Measurements from ENCODE around the gene LDLRAD3. TPM values are rescaled to one million over a fixed set of nuclear protein-coding genes. Genes with fewer than 3 reads are reported as not detected.

The LDLRAD3 gene
- polyA plus RNA-seq, 3 donors, result 3.6 to 28.7 (median 7.0) TPM

DNA sequence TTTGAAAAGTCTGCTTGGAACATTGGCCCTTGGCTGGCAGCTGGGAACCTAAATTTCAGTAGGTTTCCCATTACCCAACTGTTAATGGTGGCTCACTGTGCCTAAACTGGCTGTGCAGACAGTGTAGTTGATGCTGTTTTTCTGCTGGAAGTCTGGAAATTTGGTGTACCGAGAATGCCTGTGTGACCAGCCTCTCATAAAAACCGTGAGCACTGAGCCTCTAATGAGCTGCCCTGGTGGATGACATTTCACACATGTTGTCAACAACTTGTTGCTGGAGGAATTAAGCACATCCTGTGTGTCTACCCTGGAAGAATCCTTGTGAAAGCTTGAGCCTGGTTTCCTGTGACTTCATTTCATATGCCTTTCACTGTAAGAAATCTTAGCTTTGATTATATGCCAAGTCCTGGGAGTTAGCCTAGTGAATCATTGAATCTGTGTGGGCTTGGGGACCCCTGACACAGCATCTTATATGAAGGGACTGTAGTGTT, 131.1 kb downstream of the LDLRAD3 start:
- H3K27ac ChIP-seq (ENCODE audit: low read depth, low read length), result no peak overlapping the region
- 64 to 81% (median 73%) methylated on average over 2 of the region's 2 CpGs for WGBS, 3 donors

DNA sequence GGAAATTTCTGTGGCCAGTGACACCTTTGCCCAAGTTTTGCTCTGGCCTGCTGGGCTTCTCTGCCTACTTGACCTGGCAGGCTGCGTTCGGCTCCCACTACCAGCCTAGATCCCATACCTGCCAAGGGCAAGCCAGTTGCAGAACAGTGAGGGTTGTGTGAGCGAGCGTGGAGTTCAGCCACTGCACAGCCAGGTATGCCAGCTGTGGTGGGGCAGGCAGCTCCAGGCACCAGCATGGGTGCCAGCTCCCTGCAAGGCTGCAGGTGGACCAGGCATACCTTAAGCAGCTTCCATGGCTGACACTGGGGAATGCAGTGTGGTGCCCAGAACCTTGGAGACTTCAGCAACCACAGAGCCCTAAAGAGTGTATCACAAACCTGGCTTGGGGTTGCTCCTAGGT, 133.5 kb downstream of the LDLRAD3 start:
- 96 to 99% (median 98%) methylated on average over 4 of the region's 4 CpGs for WGBS, 3 donors
- H3K27ac ChIP-seq (ENCODE audit: low read depth, low read length), result no peak overlapping the region

DNA sequence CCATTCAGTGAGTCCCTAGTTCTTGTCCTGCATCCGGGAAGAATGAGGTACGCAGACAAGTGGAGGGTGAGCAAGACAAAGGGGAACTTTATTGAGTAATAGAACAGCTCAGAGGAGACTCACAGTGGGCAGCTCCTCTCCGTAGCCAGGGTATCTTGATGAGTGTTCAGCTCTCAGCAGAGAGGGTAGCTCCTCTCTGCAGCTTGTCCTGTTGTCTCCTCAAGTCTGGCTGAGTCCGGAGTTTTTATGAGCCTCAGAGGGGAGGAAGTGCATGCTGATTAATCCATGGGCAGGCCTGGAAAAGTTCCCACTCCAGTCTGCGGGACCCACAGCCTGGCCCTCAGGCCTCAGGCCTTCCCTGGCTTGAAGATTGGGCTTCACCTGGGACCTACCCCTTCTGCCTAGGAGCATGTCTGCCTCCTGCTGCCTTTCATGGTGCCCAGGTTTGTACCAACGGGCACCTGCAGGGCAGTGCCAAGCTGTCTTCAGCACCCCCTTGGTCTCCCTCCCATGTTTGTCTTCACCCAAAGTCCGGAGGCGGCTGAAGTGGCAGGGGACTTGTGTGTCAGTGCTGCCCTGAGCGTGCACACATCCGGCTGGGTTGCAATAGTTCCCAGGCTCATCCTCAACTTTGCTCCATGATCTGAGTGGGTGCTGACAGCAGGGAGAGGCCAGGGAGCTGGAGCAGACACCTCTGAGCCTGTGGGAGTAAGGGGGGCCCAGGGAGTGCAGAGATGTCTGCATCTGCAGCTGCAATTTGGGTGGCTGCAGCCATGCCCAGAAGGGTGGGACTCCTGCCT, 134.2 kb downstream of the LDLRAD3 start:
- 86 to 94% (median 91%) methylated on average over 10 of the region's 10 CpGs for WGBS, 3 donors
- no peak overlapping the region for H3K27ac ChIP-seq (ENCODE audit: low read depth, low read length)

DNA sequence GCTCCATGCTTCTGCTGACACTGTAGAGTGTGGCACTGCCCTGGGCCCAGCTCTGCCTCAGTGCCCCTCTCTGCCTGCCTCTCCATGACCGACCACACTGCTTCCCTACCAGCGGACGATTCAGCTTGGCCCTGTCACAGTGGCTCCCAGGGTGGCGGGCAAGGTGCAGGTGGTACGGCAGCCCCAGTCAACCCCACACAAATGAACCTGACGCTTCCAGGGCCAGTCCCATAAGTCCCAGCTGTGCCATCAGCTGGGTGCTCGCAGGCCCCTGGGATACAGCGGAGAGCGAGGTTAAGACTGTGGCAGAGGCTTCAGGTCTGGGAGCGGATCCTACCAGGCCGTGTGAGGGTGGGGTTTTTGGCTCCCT, 134.8 kb downstream of the LDLRAD3 start:
- 92 to 96% (median 93%) methylated on average over 11 of the region's 11 CpGs for WGBS, 3 donors
- no peak overlapping the region for H3K27ac ChIP-seq (ENCODE audit: low read depth, low read length)

DNA sequence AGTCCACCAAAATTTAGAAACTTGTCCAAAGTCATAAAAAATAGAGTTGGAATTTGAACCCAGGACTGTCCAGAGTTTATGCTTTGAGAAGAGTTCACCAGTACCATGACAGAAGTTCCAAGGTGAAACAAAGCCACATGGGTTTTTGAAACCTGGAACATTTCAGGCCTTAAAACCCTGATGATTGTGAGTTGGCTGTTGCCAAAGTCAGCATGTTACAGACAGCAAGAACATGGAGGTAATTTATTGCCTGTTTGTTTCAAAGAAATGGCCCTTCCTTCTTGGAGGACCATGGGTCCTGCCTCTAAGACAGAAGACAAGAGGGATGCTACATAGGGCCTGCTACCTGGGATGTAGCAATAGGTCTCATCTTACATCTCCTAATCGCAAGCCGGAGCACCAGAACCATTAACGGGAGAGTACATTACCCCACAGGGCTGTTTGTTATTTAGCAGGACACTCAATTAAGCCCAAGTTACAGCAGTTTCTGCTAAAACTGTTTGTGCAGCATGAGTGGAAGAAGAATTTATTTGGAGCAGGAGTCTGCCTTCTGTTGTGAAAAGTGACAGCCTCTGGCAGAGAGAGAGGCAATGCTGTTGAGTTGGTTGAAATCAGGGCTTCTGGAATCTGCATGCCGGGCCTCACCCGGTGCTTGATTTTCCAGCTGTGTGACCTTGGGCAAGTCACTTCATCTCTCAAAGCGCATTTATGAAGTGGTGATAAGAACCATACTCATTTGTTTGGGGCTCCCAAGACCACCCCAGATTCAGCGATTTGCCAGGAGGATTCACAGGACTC, 136.2 kb downstream of the LDLRAD3 start:
- WGBS, 3 donors, result 80 to 95% (median 95%) methylated on average over 7 of the region's 7 CpGs
- no peak overlapping the region for H3K27ac ChIP-seq (ENCODE audit: low read depth, low read length)

DNA sequence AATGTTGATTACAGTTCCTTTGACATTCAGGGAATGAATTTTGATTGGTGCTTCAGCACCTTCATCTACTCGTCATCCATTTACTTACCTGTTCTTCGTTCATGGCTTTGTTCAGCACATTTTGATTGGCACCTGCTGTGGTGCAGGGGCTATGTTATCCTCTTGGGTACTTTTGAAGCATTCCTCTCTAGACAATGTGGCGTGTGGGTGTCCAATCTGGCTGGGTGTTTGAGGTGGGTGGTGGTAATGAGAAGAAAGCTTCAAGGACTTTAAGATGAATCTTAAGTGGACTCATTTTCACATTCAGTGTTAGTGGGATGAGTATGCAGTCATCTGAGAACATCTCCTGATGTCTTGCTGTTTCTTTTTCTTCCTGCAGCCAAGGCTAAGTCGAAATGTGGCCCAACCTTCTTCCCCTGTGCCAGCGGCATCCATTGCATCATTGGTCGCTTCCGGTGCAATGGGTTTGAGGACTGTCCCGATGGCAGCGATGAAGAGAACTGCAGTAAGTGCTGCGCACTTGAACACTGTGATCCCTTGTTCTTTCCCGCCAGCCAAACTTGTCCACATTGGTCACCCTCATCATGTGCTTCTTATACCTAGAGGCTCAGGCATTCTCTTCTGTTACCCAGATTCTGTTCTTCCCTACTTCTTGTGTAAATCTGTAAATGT, 137.5 kb downstream of the LDLRAD3 start:
- 88 to 94% (median 90%) methylated on average over 11 of the region's 11 CpGs for WGBS, 3 donors
- H3K27ac ChIP-seq (ENCODE audit: low read depth, low read length), result no peak overlapping the region

DNA sequence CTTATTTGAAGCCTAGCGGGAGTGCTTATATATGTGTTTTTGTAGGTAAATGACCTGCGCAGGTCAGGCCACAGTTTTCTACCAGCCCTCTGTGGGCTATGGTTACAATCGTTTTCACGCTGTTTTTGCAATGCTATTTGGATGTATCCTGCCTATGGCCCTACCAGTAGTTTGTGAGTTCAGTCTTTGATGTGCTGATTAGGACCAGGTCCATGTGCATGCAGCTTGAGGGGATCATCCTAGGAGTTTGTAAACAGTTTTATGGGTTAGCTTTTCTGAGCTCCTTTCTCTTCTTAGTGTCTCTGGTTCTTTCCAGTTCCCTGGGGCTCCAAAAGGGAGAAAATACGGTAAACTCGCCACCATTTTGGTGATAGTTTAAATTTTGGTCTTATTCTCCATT, 142.5 kb downstream of the LDLRAD3 start:
- H3K27ac ChIP-seq (ENCODE audit: low read depth, low read length), result no peak overlapping the region
- WGBS, 3 donors, result 85 to 90% (median 90%) methylated on average over 6 of the region's 6 CpGs

DNA sequence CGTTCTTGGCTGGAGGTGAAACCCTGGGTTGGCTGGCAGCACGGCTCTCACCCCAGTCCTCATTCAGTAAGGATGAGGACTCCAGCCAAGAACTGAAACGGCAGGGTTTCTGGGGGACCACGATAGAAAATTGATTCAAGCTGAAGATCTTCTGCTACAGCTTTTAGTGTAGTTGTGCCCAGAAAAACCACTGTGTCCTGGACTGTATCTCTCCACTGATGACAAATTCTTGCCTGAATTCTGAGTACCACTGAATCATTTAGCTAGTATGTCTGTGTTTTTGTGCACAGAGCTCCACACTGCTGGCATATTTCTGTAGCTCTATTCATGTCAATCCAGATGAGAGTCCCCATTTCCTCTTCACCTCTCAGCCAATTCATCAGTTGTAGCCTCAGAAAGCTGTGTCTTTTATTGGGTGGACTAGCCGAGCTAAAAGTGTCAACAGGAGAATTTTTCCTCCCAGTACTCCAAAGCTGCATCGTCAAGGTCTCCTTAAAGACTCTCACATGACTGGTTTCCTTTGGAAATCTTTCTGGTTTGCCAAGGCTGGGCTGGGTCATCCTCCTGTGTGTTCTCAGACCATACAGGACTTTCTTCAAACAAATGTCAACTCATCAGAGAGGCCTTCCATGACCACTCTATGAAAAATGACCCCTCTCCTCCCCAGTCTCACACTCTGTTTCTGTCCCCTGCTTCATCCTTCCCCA, 144.6 kb downstream of the LDLRAD3 start:
- 51 to 77% (median 62%) methylated on average over 6 of the region's 6 CpGs for WGBS, 3 donors
- H3K27ac ChIP-seq (ENCODE audit: low read depth, low read length), result no peak overlapping the region

DNA sequence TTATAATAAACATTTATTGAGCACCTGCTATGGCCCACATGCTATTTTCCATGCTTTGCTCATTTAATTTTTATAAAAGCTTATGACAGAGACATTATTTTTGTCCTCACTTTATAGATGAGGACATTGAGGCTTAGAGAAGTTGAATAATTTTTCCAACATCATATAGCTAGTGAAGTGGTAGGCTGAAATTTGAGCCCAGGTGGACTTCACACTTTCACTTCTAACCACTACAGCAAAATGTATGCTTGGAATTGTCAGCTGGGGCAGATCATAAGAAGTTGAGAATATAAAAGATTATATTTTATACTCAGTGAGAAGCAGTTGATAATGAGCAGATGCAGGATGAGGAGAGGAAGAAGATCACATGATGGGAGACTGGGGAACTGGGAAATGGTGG, 146.1 kb downstream of the LDLRAD3 start:
- H3K27ac ChIP-seq (ENCODE audit: low read depth, low read length), result no peak overlapping the region

DNA sequence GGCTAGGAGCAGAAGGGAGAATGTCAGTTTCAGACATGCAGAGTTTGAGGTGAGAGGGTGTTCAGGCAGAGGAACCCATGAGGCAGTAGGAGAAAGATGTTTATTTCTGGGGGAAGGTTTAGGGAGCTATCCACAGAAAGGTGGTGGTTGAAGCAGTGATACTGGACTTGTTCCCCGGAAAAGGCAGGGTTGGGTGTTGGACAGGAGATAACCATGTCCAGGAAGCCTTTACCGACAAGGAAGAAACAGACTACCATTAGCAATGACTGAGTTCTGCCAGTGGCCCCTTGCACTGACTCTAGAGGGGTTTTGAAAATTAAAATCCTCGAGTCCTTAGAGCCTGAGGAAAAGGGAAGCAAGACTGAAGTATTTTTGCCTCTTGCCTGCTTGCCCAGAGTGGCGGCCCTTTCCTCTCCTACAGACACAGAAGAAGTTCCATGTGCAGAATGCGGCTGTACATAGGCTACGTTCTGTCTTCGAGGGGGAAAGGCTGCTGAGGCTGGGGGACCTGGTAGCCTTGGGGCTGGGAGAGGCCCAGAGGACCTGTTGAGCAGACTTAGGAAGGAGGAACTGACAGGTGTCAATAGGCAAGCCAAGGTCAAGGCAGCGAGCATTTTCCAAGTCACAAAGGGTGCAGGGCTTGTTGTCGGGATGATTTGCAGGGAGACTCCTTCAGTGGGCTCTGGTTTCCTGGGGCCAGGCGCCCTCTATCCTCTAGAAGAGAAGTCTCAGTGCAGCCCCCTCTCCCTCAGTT, 146.7 kb downstream of the LDLRAD3 start:
- H3K27ac ChIP-seq (ENCODE audit: low read depth, low read length), result no peak overlapping the region
- 57 to 87% (median 74%) methylated on average over 10 of the region's 10 CpGs for WGBS, 3 donors

DNA sequence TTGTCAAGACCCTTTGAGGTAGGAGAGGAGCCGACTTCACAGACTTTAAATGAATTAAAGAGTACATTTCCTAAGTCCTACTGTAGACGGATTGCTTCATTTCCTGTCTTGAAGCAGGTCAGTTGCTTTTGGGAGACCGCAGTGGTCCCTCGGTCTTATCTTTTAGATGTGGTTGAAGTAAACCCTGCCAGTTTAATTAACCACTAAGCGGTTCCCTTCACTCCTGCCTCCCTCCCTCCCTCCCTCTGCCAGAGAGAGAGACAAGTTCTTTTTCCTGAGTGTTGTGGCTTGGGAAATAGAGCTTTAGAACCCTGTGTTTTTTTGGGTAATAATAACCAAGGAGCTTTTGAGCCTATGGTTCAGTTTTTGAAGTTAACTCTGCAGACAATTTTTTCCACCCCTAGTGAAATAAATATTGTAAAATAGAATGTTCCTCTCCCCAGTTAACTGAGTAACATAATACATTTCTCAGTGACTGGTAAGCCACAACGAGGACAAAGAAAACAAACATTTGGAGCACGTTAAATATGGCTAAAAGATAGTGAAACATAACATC, 147.5 kb downstream of the LDLRAD3 start:
- no peak overlapping the region for H3K27ac ChIP-seq (ENCODE audit: low read depth, low read length)
- WGBS, 3 donors, result 26 to 58% (median 46%) methylated on average over 7 of the region's 7 CpGs

DNA sequence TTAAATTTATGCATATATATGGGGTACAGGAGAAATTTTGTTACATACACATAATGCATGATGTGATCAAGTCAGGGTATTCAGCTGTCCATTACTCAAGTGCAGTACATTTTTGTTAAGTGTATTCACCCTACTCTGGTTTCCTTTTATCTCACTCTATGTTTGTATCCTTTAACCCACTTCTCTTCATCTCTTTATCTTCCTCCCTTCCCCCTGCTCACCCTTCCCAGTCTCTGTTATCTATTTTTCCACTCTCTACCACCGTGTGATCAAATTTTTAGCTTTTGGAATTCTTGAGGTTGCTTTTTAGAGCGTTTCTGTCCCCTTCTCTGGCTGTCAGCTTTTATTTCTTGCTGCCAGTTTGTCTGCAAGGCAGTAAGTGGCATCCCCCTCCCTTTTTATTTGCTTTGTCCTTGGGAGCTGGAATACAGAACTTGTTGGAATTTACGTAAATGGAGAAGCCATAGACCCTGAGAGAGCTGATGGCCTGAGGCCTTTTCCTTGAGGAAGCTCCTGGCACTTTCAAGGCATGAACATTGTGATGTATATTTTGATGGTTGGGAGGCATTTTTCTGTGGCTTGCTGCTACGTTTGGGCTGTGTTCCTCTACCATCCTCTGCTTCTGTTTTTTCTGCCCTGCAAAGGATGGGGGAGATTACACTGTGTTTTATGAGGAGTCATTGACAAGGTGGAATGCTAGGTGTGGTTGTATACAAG, 148.6 kb downstream of the LDLRAD3 start:
- no peak overlapping the region for H3K27ac ChIP-seq (ENCODE audit: low read depth, low read length)
- WGBS, 3 donors, result 52 to 63% (median 56%) methylated on average over 4 of the region's 4 CpGs

DNA sequence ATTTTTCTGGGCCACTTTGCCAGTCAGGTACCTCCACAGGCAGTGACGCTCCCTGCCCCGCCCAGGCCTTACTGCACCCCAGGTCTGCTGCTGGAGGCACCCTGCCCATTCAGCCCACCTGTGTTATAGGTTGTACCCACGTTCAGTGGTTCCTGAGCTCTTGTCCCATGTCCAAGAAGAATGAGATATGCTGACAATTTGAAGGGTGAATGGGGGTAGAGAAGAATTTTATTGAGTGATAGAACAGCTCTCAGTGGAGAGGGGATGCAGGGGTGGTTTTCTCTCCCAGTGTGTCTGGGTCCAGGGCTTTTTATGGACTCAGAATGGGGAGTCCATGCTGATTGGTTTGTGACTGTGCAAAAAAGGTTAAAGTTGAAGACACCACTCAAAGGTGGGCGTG, 149.7 kb downstream of the LDLRAD3 start:
- no peak overlapping the region for H3K27ac ChIP-seq (ENCODE audit: low read depth, low read length)
- WGBS, 3 donors, result 74 to 94% (median 93%) methylated on average over 4 of the region's 4 CpGs

DNA sequence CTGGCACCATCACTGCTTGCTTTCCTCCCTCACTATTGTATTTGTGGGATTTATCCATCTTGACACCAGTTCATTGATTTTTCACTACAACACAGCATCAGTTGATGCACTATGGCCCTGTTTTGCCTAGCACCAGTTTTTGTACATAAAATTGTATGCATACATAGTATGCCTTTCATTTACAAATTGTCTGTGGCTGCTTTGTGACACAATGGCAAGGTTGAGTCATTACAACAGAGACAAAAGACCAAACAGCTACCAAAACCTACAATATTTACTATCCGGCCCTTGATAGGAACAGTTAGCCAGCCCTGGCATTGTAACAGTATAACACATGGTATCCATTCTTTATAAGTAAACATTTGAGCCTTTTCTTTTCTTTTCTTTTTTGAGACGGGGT, 150.3 kb downstream of the LDLRAD3 start:
- WGBS, 3 donors, result 48 to 96% (median 94%) methylated on average over 2 of the region's 2 CpGs

DNA sequence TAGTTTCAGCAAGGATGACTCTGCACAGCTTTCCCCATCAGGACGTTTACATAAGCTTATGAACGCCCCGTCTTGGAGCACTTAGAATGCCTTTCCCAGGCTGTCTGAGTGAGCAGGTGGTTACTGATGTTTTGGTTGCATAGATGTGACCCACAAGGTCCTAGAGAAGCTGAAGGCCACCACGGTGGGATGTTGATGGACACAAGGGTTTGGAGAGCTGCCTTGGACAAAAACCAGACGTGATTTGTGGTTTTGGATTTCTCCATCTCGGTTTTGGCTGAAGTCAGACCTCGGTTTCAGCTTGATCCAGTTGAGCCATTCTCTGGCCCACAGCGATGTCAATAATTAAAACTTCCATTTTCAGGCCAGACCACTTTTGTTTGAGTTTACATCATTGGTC, 151.9 kb downstream of the LDLRAD3 start:
- WGBS, 3 donors, result 84 to 85% (median 85%) methylated on average over 8 of the region's 8 CpGs
- H3K27ac ChIP-seq (ENCODE audit: low read depth, low read length), result no peak overlapping the region

More for the DNA sequence above, 150.3 kb downstream of the LDLRAD3 start:
- no peak overlapping the region for H3K27ac ChIP-seq (ENCODE audit: low read depth, low read length)

DNA sequence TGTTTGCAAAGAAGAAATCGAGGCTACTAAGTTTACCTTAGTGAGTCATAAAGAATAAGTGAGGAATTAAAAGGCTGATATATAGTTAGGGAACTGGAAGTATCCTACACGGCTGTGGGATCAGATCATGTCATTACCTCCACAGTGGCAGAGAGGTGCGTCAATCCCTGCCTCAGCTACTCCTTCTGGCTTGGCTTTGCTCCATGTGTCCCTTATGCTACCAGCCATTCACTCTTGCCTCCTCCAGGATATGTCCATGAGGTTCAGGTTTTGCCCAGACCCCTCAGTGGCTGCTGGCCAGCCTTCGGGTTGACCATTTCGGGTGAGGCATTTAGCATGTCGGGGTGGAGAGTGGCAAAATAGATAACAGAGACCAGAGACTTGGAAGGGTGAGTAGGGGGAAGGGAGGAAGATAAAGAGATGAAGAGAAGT, 153.4 kb downstream of the LDLRAD3 start:
- H3K27ac ChIP-seq (ENCODE audit: low read depth, low read length), result no peak overlapping the region
- 81 to 91% (median 87%) methylated on average over 6 of the region's 6 CpGs for WGBS, 3 donors

DNA sequence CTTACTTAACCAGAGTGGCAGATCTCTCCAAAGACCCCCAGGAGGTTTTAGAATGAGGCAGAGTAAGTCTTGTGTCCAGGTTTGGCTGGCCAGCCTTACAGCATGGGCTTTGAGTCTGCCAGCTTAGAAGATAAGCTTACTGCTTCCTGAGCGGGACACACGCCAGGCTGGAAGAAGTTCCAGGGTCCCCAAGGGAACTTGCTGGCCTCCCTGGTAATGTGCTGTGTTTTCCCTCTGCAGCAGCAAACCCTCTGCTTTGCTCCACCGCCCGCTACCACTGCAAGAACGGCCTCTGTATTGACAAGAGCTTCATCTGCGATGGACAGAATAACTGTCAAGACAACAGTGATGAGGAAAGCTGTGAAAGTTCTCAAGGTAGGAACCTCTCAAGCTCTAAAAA, 154.2 kb downstream of the LDLRAD3 start:
- 53 to 78% (median 69%) methylated on average over 6 of the region's 6 CpGs for WGBS, 3 donors
- H3K27ac ChIP-seq (ENCODE audit: low read depth, low read length), result no peak overlapping the region
